Ovary (tissue), 9 donors: ENCODE data around the gene PRXL2C. TPM values are rescaled to one million over a fixed set of nuclear protein-coding genes. Genes with fewer than 3 reads are reported as not detected.

Experiments
- DNase-seq, 5 donors: peaks; one replicate each; pipeline ENCODE4 v3.0.0-alpha.2; 2019 to 2020
- H3K27ac ChIP-seq, 2 donors: fragments of 200-600 bp; one replicate each; pipeline versions ENCODE4 v1.5.1 to v1.8.0; 2019 to 2022
- H3K27me3 ChIP-seq: fragments of 200-600 bp; one replicate; pipeline ENCODE4 v1.8.0; 2022
- H3K36me3 ChIP-seq: fragments of 200-600 bp; sonication (generic); one replicate; pipeline ENCODE4 v1.5.1; 2019
- H3K4me1 ChIP-seq: one replicate; pipeline ENCODE4 v1.8.1; 2013; ENCODE audit warnings: mild to moderate bottlenecking, moderate library complexity; ENCODE audit not compliant: insufficient read depth
- H3K4me3 ChIP-seq: fragments of 200-600 bp; sonication (generic); one replicate; pipeline ENCODE4 v1.5.1; 2017
- H3K9me3 ChIP-seq, 2 donors: fragments of 200-600 bp in 1 of 2; sonication (generic) in 1 of 2; one replicate each; pipeline versions ENCODE4 v1.5.1 to v1.8.1; 2013 to 2019; ENCODE audit warnings: mild to moderate bottlenecking in 1 of 2, moderate library complexity in 1 of 2
- CTCF ChIP-seq, 3 donors: fragments of 450-650 bp in 2 of 3; fragments of 200-600 bp in 1 of 3; IDR thresholded peaks; one replicate each; pipeline versions ENCODE4 v1.5.1 to v1.8.0; 2016 to 2022; ENCODE audit warnings: antibody characterized with exemption in 3 of 3, mild to moderate bottlenecking in 1 of 3
- EP300 ChIP-seq: sonication (generic); formaldehyde crosslinking; IDR thresholded peaks from one replicate; pipeline ENCODE4 v1.6.1; 2017; ENCODE audit warnings: antibody characterized with exemption
- POLR2A ChIP-seq: fragments of 450-650 bp; IDR thresholded peaks from one replicate; pipeline ENCODE4 v1.6.1; 2017; ENCODE audit warnings: antibody characterized with exemption, mild to moderate bottlenecking, moderate library complexity
- WGBS, 3 donors: extraction: QIAGEN DNeasy Blood & Tissue Kit in 1 of 3; methylation state at CpG; one replicate each; pipeline versions ENCODE4 v1.1.5 to v1.1.7; 2013 to 2017; 5-methylcytosine and 5-hydroxymethylcytosine counted together
- intact Hi-C, 4 donors: fragments of 100-400 bp; cut with DNase I; formaldehyde crosslinking; loops; one replicate each; pipeline versions ENCODE4 v1.11.0 to v1.15.1; 2022 to 2023
- polyA plus RNA-seq, 2 donors: library from polyadenylated mRNA; stranded (reverse); fragments of 200-250 nt in 1 of 2; fragments of 350-450 nt in 1 of 2; fragmentation: Illumina TruSeq in 1 of 2; extraction: RNeasy Lipid Tissue Mini Kit (QIAGEN cat#74804) in 1 of 2; gene quantifications; one replicate each; pipeline ENCODE4 v1.2.3, GENCODE V29; 2013 to 2014
- total RNA-seq, 7 donors: library from RNA; depleted of rRNA in 2 of 7; stranded (reverse); fragments of >200 nt in 2 of 7; fragmentation: NEBNext Ultra II Directional in 3 of 7; extraction: Animal tissue kit (Norgen Biotek cat#: 25700) in 3 of 7; gene quantifications; one replicate each; pipeline versions ENCODE4 v1.1.0 to v1.2.4, GENCODE V29; 2016 to 2023
- donor health status: DM: no; HTN: no; CAD: no; lungs with moderate emphysema.
- donor health status: DM: no; HTN: no; CAD: no.
- donor health status: Bipolar disorder and iron deficiency.
- donor health status: DM: yes; HTN: yes; CAD: no.
- donor health status: DM: no; HTN: no; CAD: no.
- donor health status: DM: yes; HTN: yes; CAD: no.

The PRXL2C gene
- total and polyA plus RNA-seq, 9 donors = 6.6 to 21.2 (median 14.0) TPM

- Histone ChIP-seq H3K9me3 (no peaks in the 10 kb centered on the region), H3K4me1 (no peaks in the 10 kb centered on the region), H3K27ac (no peak overlapping the region), H3K36me3 (no peaks in the 10 kb centered on the region), H3K27me3 (no peaks in the 10 kb centered on the region), H3K4me3 (no peak overlapping the region)
- 55 to 61% (median 57%) methylated on average over 7 of the region's 7 CpGs for WGBS, 3 donors
- TF ChIP-seq CTCF (IDR thresholded peaks at IDR 0.05) (no peak), POLR2A (no peak), EP300 (no peak)
- intact Hi-C loops = loop anchor here in 1 of 4 donors (10.0 kb wide), 1 partner anchor 156 kb away; no protein-coding TSS in a partner anchor
- no peak for DNase-seq
Observed at GRCh38 chr9:96620832-96621269, 34.3 kb downstream of the PRXL2C start.

GRCh38 chr9:96620181-96620514, 35.0 kb downstream of the PRXL2C start:
- H3K4me3 ChIP-seq = peak overlapping the region; percentile 55
- no peaks in the 10 kb centered on the region for H3K36me3 ChIP-seq
- no peak for DNase-seq
- H3K27me3 ChIP-seq = no peaks in the 10 kb centered on the region
- no peak for TF ChIP-seq EP300
- TF ChIP-seq POLR2A = no peak
- no peak for TF ChIP-seq CTCF (IDR thresholded peaks at IDR 0.05)
- 50 to 58% (median 56%) methylated on average over 11 of the region's 11 CpGs for WGBS, 3 donors
- intact Hi-C loops = loop anchor here in 1 of 4 donors (10.0 kb wide), 1 partner anchor 155 kb away; no protein-coding TSS in a partner anchor
- H3K4me1 ChIP-seq = no peaks in the 10 kb centered on the region
- H3K27ac ChIP-seq = no peak overlapping the region
- H3K9me3 ChIP-seq = no peaks in the 10 kb centered on the region

GRCh38 chr9:96619491-96620180, 35.5 kb downstream of the PRXL2C start, which contains the start of gene CDC14B:
Gene CDC14B, minus strand, starts transcription at chr9:96619843. Its CDS starts 465 bp downstream, at chr9:96619378.
- H3K27me3 ChIP-seq = no peaks in the 10 kb centered on the region
- no peaks in the 10 kb centered on the region for H3K9me3 ChIP-seq
- intact Hi-C loops = loop anchor here in 1 of 4 donors (10.0 kb wide), 1 partner anchor 155 kb away; no protein-coding TSS in a partner anchor
- TF ChIP-seq CTCF (IDR thresholded peaks at IDR 0.05) = peak in 2 of 3 donors; percentile 10 to 24
- TF ChIP-seq EP300 = no peak
- no peak for TF ChIP-seq POLR2A
- H3K4me3 ChIP-seq = peak within 1 kb of the TSS; percentile 55
- H3K27ac ChIP-seq = no peak within 1 kb of the TSS
- no peaks in the 10 kb centered on the region for H3K36me3 ChIP-seq
- no peaks in the 10 kb centered on the region for H3K4me1 ChIP-seq
- DNase-seq = peak; percentile 80 to 88 (median 85)
- WGBS, 3 donors = 0 to 1% (median 1%) methylated on average over 40 to 65 of the region's 66 CpGs

GRCh38 chr9:96619124-96619465, 36.0 kb downstream of the PRXL2C start:
- TF ChIP-seq EP300 = no peak
- intact Hi-C loops = no loop called here
- peak overlapping the region; percentile 49 for H3K4me3 ChIP-seq
- no peak overlapping the region for H3K27ac ChIP-seq
- DNase-seq = peak in 4 of 5 donors; percentile 10 to 52 (median 36)
- H3K9me3 ChIP-seq = no peaks in the 10 kb centered on the region
- 0 to 2% methylated on average over 32 to 54 of the region's 54 CpGs; no CpG with 5 or more reads in 1 of the 3 donors for whole genome bisulfite sequencing, 3 donors
- H3K4me1 ChIP-seq = no peaks in the 10 kb centered on the region
- no peaks in the 10 kb centered on the region for H3K36me3 ChIP-seq
- no peaks in the 10 kb centered on the region for H3K27me3 ChIP-seq
